MCF 10A (cell line): Measurements from ENCODE around the gene XAGE2. TPM values are rescaled to one million over a fixed set of nuclear protein-coding genes. Genes with fewer than 3 reads are reported as not detected.

ENCODE experiments used
- BruUV-seq: library from RNA; stranded (reverse); fragments of 400-500 nt; replicated peaks from 2 replicates; lab custom pipeline; 2021; lab: Mats Ljungman, UMichigan
- CTCF ChIA-PET: fragments of 300-600 bp; sonication (Branson Sonifier 250); formaldehyde crosslinking; extraction: SDS; loops from one replicate; lab custom pipeline; 2021; ENCODE audit warnings: antibody characterized with exemption, inconsistent platforms; lab: Yijun Ruan, JAX
- POLR2A ChIA-PET: fragments of 300-600, 350-650 bp; sonication (Branson Sonifier 250); formaldehyde crosslinking; extraction: SDS; loops from one replicate; lab custom pipeline; 2020; ENCODE audit warnings: antibody characterized with exemption, inconsistent platforms; lab: Yijun Ruan, JAX
- DNase-seq: peaks from one replicate; pipeline ENCODE4 v3.0.0-alpha.2; 2018; ENCODE audit not compliant: unreplicated experiment
- H3K27ac Mint-ChIP-seq: one replicate; pipeline ENCODE4 v1.8.0; 2022; ENCODE audit warnings: mild to moderate bottlenecking, low read depth, mixed read lengths; ENCODE audit not compliant: unreplicated experiment
- H3K27me3 Mint-ChIP-seq: one replicate; pipeline ENCODE4 v1.8.0; 2022; ENCODE audit warnings: mixed read lengths; ENCODE audit not compliant: insufficient read depth, unreplicated experiment
- H3K36me3 Mint-ChIP-seq: one replicate; pipeline ENCODE4 v1.8.0; 2022; ENCODE audit warnings: mild to moderate bottlenecking, moderate library complexity, mixed read lengths; ENCODE audit not compliant: insufficient read depth, unreplicated experiment
- H3K4me1 Mint-ChIP-seq: one replicate; pipeline ENCODE4 v1.8.0; 2022; ENCODE audit warnings: mixed read lengths; ENCODE audit not compliant: insufficient read depth, unreplicated experiment
- H3K4me3 Mint-ChIP-seq: one replicate; pipeline ENCODE4 v1.8.0; 2022; ENCODE audit warnings: mild to moderate bottlenecking, moderate library complexity, mixed read lengths; ENCODE audit not compliant: unreplicated experiment
- H3K9me3 Mint-ChIP-seq: one replicate; pipeline ENCODE4 v1.8.0; 2022; ENCODE audit warnings: mixed read lengths; ENCODE audit not compliant: unreplicated experiment
- intact Hi-C: fragments of 100-400 bp; cut with micrococcal nuclease; formaldehyde crosslinking; loops from 2 replicates; pipeline ENCODE4 v1.14.1; 2022
- total RNA-seq: library from RNA; stranded (reverse); gene quantifications from 2 replicates; pipeline ENCODE4 v1.2.3, GENCODE V29; 2022
- TF ChIP-seq, protein P1 (sequence below): fragments of 200-600 bp; IDR thresholded peaks from one replicate; pipeline ENCODE4 v1.8.0; 2022; ENCODE audit warnings: antibody characterized with exemption, mild to moderate bottlenecking; ENCODE audit not compliant: unreplicated experiment

The XAGE2 gene
- total RNA-seq, 1 experiment from 2014 or later = not detected

DNA sequence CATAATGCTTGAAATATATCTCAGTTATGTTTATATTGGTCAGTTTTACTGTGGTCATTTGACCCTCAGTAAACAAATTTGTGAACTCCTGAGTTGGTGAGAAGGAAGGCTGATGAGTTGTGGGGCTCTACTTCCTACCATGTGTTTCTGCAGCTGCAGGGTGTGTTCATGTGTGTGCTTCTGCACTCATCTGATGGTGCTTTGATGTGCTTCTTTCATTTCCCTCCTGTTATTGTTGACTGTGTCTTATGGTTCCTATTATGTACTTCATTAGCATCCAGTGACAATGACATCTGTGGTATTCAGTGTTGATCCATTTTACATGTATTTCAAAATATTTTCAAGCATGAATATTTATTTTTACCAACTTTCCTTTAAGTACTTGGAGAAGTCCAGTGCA, 46.5 kb downstream of the XAGE2 start:
- no peak overlapping the region for H3K4me3 Mint-ChIP-seq
- H3K27ac Mint-ChIP-seq = no peak overlapping the region
- POLR2A ChIA-PET = no interaction called here
- CTCF ChIA-PET = no interaction called here
- no peaks in the 10 kb centered on the region for H3K36me3 Mint-ChIP-seq
- no peaks in the 10 kb centered on the region for H3K4me1 Mint-ChIP-seq
- DNase-seq = no peak
- H3K9me3 Mint-ChIP-seq = peaks cover 10% of the 10 kb centered on the region
- TF ChIP-seq, protein P1, sequence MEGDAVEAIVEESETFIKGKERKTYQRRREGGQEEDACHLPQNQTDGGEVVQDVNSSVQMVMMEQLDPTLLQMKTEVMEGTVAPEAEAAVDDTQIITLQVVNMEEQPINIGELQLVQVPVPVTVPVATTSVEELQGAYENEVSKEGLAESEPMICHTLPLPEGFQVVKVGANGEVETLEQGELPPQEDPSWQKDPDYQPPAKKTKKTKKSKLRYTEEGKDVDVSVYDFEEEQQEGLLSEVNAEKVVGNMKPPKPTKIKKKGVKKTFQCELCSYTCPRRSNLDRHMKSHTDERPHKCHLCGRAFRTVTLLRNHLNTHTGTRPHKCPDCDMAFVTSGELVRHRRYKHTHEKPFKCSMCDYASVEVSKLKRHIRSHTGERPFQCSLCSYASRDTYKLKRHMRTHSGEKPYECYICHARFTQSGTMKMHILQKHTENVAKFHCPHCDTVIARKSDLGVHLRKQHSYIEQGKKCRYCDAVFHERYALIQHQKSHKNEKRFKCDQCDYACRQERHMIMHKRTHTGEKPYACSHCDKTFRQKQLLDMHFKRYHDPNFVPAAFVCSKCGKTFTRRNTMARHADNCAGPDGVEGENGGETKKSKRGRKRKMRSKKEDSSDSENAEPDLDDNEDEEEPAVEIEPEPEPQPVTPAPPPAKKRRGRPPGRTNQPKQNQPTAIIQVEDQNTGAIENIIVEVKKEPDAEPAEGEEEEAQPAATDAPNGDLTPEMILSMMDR = no peak
- BruUV-seq = no TSS peak
- H3K27me3 Mint-ChIP-seq = peaks cover 89% of the 10 kb centered on the region
- intact Hi-C loops = no loop called here

GRCh38 chrX:52416816-52417215, 48.0 kb downstream of the XAGE2 start:
- intact Hi-C loops = no loop called here
- TF ChIP-seq, protein P1 = no peak
- Mint-ChIP-seq H3K9me3 (peaks cover 15% of the 10 kb centered on the region), H3K36me3 (no peaks in the 10 kb centered on the region), H3K4me3 (no peak overlapping the region), H3K4me1 (no peaks in the 10 kb centered on the region), H3K27ac (no peak overlapping the region), H3K27me3 (peaks cover 89% of the 10 kb centered on the region)
- ChIA-PET CTCF (no interaction called here), POLR2A (no interaction called here)
- no peak for DNase-seq
- BruUV-seq = no TSS peak

DNA sequence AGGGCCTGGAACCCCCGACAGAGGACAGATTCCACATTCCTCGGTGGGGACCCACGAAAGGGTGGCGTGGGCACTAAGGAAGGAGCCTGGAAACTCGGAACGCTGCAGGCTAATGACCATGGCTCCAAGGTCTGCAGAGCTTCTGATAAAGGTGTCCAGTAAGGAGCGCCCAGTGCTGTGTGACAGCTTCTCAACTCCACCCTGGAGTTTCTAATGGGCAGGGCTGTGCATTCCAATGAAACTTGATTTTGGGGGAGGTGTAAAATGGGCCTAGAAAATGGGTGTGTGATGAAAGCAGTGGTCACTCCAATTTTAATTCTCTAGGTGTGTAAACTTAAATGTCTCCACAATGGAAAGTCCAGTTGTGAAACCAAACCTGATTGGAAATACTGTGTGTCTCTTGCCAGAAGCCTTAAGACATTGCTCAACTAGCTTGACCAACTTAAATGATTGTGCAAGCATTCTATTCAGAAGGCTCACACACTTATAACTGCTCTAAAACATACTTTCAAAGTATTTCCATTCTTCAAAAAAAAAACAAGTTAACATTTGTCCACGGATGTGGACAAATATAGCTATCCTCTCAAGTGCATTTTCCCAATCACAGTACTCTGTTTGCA, 52.1 kb downstream of the XAGE2 start:
- peak; percentile 71 for DNase-seq
- no peaks in the 10 kb centered on the region for H3K4me1 Mint-ChIP-seq
- POLR2A ChIA-PET = no interaction called here
- CTCF ChIA-PET = no interaction called here
- intact Hi-C loops = no loop called here
- no peak overlapping the region for H3K27ac Mint-ChIP-seq
- TF ChIP-seq, protein P1 = no peak
- H3K36me3 Mint-ChIP-seq = no peaks in the 10 kb centered on the region
- BruUV-seq = no TSS peak
- H3K9me3 Mint-ChIP-seq = peaks cover 15% of the 10 kb centered on the region
- peaks cover 78% of the 10 kb centered on the region for H3K27me3 Mint-ChIP-seq
- no peak overlapping the region for H3K4me3 Mint-ChIP-seq

- BruUV-seq = no TSS peak
- Mint-ChIP-seq H3K27me3 (peaks cover 77% of the 10 kb centered on the region), H3K4me3 (no peak overlapping the region), H3K36me3 (peaks cover 4% of the 10 kb centered on the region), H3K27ac (no peak overlapping the region), H3K4me1 (no peaks in the 10 kb centered on the region), H3K9me3 (peaks cover 15% of the 10 kb centered on the region)
- intact Hi-C loops = no loop called here
- ChIA-PET POLR2A (no interaction called here), CTCF (no interaction called here)
- peak; percentile 35 for DNase-seq
- TF ChIP-seq, protein P1 = no peak
These were observed 54.1 kb downstream of the XAGE2 start for GRCh38 chrX:52422884-52423283.
